GM21515 (cell line): ENCODE results near the gene DLX4.

Source experiments
- ATAC-seq: cut with Tn5 transposase; IDR thresholded peaks from one replicate; pipeline ENCODE4 v1.9.1; 2021; ENCODE audit not compliant: unreplicated experiment

DLX4 gene

DNA sequence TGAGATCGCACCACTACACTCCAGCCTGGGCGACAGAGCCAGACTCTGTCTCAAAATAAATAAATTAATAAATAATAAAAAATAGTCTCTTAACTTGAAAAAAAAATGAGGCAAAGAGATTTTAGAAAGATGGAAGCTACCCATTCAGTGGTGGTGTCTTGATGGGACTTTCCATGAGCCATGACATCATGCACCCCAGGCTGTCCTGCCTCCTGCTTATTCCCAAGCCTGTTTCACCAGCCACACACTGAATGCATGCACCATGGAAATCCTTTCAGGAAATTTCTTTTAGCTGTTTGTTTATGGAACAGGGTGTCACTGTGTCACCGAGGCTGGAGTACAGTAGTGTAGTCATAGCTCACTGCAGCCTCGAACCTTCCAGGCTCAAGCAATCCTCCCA lies 34.9 kb downstream of the DLX4 start:
- ATAC-seq: no peak

DNA sequence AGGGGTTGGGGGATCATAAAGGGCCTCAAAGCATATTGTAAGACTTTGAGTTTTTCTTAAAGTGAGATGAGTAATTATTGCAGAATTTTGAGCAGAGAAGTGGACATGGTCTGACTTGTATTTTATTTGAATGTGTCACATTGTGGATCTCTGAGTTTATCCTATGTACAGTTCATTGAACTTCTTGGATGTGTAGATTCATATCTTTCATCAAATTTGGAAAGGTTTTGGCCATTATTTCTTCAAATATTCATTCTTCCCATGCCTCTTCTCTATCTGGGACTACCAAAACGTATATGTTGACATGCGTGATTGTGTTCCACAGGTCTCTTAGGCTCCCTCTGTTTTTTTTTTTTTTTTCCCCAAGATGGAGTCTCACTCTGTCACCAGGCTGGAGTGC lies 40.3 kb downstream of the DLX4 start:
- ATAC-seq: no peak

DNA sequence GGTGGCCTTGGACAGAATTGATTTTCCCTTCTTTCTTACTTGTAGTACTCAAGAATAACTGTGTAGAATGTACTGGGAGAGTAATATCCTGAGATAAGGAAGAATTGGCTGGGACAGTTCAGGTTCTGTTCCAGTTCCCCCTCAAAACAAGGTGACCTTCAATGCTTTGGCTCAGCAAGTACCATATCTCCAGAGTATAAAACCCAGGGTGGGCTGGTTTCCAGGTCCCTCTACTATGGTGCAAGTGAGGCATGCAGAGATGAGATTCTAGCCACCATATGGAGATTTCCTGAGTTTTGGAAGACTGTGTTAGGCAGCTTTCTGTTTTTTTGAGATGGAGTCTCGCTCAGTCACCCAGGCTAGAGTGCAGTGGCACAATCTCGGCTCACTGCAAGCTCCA lies 44.1 kb downstream of the DLX4 start:
- no peak for ATAC-seq

DNA sequence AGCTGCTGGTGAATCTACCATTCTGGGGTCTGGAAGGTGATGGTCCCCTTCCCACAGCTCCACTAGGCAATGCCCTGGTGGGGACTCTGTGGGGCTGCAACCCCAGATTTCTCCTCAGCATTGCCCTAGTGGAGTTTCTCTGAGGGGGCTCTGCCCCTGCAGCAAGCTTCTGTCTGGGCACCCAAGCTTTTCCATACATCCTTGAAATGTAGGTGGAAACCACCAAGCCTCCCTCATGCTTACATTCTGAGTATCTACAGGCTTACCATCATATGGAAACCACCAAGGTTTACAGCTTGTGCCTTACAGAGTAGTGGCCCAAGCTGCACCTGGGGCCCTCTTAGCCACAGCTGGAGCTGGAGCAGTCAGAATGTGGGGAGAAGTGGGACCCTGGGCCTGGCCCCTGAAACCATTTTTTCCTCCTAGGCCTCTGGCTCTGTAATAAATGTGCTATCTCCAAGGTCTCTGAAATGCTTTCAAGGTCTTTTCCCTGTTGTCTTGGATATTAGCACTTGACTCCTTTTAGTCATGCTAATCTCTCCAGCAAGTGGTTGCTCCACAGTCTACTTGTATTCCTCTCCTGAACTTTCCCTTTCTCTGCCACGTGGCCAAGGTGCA lies 45.6 kb downstream of the DLX4 start:
- ATAC-seq: no peak

DNA sequence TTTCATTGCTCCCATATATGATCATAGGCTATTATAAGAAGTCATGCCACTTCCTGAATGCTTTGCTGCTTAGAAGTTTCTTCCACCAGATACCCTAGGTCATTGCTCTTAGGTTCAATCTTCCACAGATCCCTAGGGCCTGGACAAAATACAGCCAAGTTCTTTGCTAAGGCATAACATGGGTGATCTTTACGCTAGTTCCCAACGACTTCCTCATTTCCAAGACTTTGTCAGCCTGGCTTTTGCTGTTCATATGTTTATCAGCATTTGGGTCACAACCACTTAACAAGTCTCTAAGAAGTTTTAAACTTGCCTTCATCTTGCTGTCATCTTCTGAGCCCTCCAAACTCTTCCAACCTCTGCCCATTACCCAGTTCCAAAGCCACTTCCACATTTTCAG lies 46.2 kb downstream of the DLX4 start:
- ATAC-seq: no peak

DNA sequence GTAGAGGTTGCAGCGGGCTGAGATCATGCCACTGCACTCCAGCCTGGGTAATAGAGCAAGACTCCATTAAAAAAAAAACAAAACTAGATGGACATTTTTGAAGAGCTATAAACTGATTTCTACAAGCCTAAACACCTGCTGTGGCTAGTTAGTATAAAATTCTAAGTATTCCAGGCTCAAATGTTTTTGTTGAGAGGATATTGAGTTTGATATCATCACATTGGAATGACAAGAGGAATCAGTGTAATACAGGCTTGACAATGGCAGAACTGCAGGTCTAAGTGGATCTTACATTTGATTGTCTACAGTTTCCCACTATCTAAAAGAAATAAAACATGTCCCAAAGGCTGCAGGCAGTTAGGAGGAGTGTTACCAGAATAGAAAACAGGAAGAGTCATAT lies 49.9 kb downstream of the DLX4 start:
- no peak for ATAC-seq

DNA sequence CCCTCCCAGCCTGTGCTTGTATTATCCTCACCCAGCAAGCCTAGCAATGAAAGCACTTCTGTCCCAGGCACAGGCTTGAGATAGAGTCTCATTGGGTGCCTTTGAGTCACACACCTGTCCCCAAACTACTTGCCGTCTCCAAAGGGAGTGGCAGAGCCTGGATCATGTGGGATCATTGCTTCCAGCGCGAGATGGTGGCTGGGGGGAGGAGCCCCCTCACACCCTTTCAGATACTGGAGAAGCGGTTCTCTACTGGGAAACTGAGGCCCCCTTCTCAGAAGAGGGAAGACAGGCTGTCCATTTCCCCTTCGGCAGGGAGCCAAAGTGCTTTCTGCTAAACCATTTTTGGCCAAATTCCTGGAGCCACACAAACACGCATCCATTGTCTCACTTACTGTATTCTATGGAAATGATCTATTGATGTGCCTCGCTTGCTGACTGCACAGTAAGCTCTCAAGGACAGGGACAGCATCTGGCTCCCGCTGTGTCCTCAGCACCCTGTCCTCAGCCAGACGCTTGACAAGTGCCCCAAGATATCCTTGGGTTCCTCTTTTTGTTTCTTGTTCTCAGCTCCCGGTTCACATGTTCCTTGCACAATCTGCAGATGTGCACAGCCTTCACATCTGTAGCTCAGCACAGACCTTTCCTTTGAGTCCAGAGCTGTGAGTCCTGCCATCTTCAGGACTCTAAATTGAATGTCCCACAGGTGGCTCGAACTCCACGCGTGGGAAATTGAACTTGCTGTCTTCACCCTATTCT lies 52.0 kb downstream of the DLX4 start:
- ATAC-seq: no peak

DNA sequence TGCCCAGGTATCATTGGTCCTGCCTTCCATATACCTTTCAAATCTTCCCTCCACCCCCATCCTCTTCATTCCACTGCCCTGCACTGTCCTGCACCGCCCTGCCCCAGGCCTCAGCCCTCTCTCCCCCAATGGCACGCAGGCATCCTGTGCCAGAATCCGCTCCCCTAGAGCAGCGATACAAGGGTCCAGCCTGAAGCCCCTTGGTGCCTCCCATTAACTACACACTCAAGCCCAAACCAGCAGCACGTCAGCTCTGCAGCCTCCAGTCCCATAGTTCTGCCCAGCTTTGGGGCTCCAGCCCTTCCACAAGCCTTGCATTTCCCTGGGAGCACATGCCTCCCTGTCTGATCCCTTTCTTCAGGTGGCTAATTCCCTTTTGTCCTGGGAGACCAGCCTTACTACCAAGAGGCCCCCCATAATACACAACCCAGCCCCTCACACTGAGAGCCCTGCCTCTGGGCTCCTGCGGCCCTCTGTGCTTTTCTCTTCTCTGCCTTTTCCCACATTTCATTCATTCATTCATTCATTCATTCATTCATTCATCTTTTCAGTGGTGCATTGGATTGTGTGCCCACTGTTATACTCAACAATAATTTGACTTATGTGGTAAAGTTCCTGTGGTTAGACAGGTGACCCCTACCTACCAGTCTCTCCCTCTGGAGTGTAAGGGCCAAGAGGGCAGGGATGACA lies 52.8 kb downstream of the DLX4 start:
- no peak for ATAC-seq

DNA sequence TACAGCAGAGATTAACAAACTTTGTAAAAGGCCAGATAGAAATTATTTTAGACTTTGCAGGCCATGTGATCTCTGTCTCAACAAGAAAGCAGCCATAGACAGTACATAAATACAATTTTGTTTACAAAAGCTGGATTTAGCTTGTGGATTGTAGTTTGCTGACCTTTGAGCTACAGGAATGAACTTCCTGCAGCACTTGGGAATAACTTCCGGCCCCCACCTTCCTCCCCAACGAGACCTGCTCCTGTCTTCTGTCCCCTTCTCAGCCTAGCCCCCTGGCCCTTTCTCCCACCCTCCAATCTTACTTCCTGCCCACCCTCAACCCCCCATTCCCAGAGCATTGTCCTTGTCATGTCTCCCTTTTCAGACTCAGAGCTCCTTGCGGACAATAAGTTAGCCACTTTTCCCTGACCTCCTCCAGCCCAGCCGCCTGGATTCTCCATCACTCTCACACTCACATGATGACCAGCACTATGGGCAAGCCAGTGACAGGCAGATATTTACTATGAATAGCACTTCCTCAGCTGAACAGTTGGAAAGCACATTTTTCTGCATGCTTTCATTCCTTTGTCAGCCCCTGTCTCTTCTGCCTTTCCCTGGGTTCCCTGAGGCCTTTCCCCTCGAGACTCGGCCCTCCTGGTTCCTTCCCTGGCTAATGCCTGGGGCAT lies 53.6 kb downstream of the DLX4 start:
- no peak for ATAC-seq

DNA sequence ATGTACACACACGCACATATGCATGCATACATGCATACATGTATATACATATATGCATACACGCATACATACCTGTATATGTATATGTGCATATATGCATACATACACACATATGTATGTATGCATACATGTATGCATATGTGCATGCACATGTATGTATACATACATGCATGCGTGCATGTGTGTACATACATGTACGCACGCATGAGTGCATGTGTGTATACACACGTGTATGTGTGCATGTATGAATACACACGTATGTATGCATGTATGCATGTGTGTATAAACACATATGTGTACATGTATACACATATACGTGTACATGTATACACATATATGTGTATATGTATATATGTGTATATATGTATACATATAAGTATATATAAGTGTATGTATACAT lies 54.5 kb downstream of the DLX4 start:
- ATAC-seq: no peak
